Stimulated activated memory B cell treated with anti-CD40 and anti-IgM and Interleukin-4, amounts not matched to agents 10 μg/mL and 1 μg/mL and 100 μg/mL, for 72 hours (primary cell): ENCODE measurements around the gene TRIM40.

ENCODE experiments used
- ATAC-seq: fragments of 150-1000 bp; cut with Tn5 transposase; 2 replicates; pipeline ENCODE4 v1.10.0; 2021
- H3K27ac Mint-ChIP-seq: one replicate; pipeline ENCODE4 v1.8.0; 2022; ENCODE audit warnings: mild to moderate bottlenecking, mixed read lengths
- H3K27me3 Mint-ChIP-seq: one replicate; pipeline ENCODE4 v1.8.0; 2022; ENCODE audit warnings: mixed read lengths
- H3K36me3 Mint-ChIP-seq: one replicate; pipeline ENCODE4 v1.8.0; 2022; ENCODE audit warnings: mixed read lengths
- H3K4me1 Mint-ChIP-seq: one replicate; pipeline ENCODE4 v1.8.0; 2022; ENCODE audit warnings: mixed read lengths
- H3K4me3 Mint-ChIP-seq: one replicate; pipeline ENCODE4 v1.8.0; 2022; ENCODE audit warnings: mild to moderate bottlenecking, moderate library complexity, mixed read lengths
- H3K9me3 Mint-ChIP-seq: one replicate; pipeline ENCODE4 v1.8.0; 2022; ENCODE audit warnings: mixed read lengths

Gene TRIM40

DNA sequence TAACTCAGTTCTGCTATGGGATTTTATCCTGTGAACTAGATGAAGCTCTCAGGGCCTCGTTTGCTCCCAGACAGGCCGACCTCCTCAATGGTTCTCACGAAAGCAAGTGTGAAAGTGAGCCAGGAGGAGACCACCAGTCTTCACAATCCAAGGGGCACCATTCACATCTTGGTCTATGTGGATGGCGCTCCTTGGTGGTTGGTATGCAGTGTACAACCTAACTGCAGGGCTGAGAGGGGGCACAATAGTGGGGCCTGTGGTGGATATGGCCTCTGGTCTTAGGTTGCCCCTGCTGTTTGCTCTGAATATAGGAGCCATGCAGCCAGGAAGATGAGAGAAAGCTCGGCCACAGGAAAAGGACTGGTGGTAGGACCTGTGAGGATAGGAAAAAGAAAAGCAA lies 52.6 kb downstream of the TRIM40 start:
- Mint-ChIP-seq H3K36me3 (peaks cover 68% of the 10 kb centered on the region), H3K4me1 (no peaks in the 10 kb centered on the region), H3K27me3 (no peaks in the 10 kb centered on the region), H3K9me3 (no peaks in the 10 kb centered on the region), H3K27ac (no peak overlapping the region), H3K4me3 (no peak overlapping the region)
- ATAC-seq, result no peak

DNA sequence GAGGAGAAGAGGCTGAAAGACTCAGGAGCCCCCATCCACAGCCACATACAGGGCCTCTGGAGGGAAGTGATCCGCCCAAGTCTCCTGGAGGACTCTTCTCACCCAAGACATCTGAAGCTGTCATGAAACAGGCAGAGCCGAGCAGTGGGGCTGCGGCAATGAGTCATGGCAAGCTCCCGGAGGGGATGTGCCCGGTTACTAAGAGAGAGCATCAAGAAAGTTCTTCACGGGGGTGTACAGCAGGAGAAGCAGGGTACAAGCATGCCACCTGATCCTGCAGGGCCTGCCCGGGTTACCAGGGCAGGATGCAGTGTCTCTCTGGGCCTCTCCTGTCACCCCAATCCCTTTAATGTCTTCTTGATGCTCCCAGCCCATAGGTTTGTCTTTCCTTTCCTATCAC lies 56.1 kb downstream of the TRIM40 start:
- Mint-ChIP-seq H3K4me1 (peaks cover 2% of the 10 kb centered on the region), H3K27me3 (no peaks in the 10 kb centered on the region), H3K36me3 (peaks cover 56% of the 10 kb centered on the region), H3K9me3 (no peaks in the 10 kb centered on the region), H3K4me3 (no peak overlapping the region), H3K27ac (no peak overlapping the region)
- ATAC-seq, result no peak

DNA sequence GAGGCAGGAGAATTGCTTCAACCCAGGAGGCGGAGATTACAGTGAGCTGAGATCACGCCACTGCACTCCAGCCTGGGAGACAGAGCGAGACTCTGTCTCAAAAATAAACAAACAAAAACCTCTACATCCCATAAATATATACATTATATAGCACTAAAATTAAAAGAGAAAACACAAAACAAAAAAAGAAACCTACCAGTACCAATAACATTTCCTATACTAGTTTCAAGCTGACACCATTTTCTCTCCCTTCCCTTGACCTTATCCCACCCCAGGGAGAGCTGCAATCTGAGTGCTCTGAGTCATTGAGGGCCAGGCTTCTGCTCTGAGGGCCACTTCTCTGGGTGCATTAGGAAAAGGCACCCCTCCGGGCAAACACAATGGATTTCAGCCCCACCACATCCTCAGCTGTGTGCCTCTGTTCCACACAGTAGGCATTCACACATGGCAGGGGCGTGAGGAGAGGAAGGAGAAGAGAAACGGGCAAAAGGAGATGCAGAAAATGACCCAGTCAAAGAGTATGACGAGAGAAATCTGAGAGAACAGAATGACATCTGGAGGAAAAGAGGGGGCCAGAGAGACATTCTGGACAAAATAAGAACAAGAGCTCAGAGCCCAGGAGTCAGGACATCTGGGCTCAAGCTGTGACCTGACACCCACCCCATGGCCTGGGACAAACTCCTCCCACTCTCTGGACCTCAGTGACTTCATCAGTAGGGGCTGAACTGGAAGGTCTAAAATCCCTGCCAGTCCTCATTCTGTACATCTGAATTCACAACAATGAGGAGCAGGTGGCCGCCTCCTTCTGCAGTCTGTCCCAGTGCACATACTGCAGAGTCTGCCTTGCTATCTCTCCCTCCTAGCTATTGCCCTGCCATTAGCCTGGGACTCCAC lies 59.1 kb downstream of the TRIM40 start:
- peaks cover 48% of the 10 kb centered on the region for H3K36me3 Mint-ChIP-seq
- no peak overlapping the region for H3K27ac Mint-ChIP-seq
- H3K27me3 Mint-ChIP-seq, result no peaks in the 10 kb centered on the region
- no peak for ATAC-seq
- no peaks in the 10 kb centered on the region for H3K9me3 Mint-ChIP-seq
- no peak overlapping the region for H3K4me3 Mint-ChIP-seq
- H3K4me1 Mint-ChIP-seq, result peaks cover 6% of the 10 kb centered on the region

DNA sequence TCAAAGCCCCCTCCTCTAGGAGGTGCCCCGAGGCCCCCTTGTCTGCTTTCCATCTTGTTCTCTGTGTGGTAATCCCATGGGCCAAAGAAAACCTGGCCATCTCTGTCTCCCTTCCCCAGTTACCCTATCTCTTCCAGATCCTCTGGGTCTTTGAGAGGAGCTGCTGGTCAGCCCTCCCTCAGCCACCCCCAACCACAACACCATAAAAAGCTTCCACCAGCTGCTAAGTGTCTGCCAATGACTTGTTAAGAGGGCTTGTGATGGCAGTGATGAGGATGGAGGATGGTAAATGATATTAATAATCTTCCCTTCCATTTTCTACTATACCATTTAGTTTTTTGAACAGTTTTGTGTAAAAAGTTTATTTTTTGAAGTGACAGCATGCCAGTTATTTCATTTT lies 60.0 kb downstream of the TRIM40 start:
- H3K9me3 Mint-ChIP-seq, result no peaks in the 10 kb centered on the region
- no peak overlapping the region for H3K27ac Mint-ChIP-seq
- no peak for ATAC-seq
- H3K36me3 Mint-ChIP-seq, result peaks cover 45% of the 10 kb centered on the region
- peaks cover 14% of the 10 kb centered on the region for H3K4me1 Mint-ChIP-seq
- no peaks in the 10 kb centered on the region for H3K27me3 Mint-ChIP-seq
- H3K4me3 Mint-ChIP-seq, result no peak overlapping the region

DNA sequence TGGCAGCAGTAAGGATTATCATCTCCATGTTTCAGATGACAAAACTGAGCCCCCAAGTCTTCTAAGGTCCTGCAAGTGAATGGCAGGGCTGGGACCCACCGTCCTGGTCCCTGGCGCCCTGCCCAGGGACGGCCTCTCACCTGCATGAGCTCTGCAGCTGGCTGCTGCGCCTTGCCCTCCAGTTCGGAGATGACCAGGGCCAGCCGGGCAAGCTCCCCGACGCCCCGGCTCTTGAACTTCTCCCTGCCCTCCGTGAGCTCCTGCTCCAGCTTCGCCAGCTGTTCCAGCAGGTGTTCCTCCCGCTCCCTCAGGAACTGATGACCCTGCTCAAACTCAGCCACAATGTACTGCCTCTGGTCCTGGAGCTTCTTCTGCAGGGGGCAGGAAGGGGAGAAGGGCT lies 60.4 kb downstream of the TRIM40 start:
- ATAC-seq, result no peak
- H3K9me3 Mint-ChIP-seq, result no peaks in the 10 kb centered on the region
- H3K4me3 Mint-ChIP-seq, result no peak overlapping the region
- H3K4me1 Mint-ChIP-seq, result peaks cover 18% of the 10 kb centered on the region
- no peaks in the 10 kb centered on the region for H3K27me3 Mint-ChIP-seq
- peaks cover 41% of the 10 kb centered on the region for H3K36me3 Mint-ChIP-seq
- no peak overlapping the region for H3K27ac Mint-ChIP-seq
